ENCODE results near the gene GNAI3. TPM values are rescaled to one million over a fixed set of nuclear protein-coding genes. Genes with fewer than 3 reads are reported as not detected.
A peak's percentile ranks its signal among the peaks of the same experiment; 100 is the strongest.

Gene GNAI3
- total and polyA plus RNA-seq, 2 of the 8 experiments (the other 6 are each of a cell fraction or from before 2014, with no cell fraction given): 4.0 to 9.8 TPM

GRCh38 chr1:109630898-109631512, 82.6 kb downstream of the GNAI3 start:
- peaks cover 0 to 15% of the 10 kb centered on the region in 2 experiments for H4K20me1 ChIP-seq (replicated peaks in 1 of 2; ENCODE audit: control insufficient read depth in 1 of 2, insufficient read depth in 2 of 2, low read length in 2 of 2)
- TF ChIP-seq, protein P1, sequence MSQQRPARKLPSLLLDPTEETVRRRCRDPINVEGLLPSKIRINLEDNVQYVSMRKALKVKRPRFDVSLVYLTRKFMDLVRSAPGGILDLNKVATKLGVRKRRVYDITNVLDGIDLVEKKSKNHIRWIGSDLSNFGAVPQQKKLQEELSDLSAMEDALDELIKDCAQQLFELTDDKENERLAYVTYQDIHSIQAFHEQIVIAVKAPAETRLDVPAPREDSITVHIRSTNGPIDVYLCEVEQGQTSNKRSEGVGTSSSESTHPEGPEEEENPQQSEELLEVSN (IDR thresholded peaks at IDR 0.05): no peak
- no peak for TF ChIP-seq JUND (IDR thresholded peaks at IDR 0.05; ENCODE audit: low read length)

More at GRCh38 chr1:109630898-109631512, 82.6 kb downstream of the GNAI3 start:
- H3K4me2 ChIP-seq (ENCODE audit: insufficient read depth in 1 of 2, low read depth in 2 of 2, low read length in 2 of 2): no peak overlapping the region
- H3K9me3 ChIP-seq (ENCODE audit: insufficient read depth in 2 of 2, low read depth in 1 of 2, low read length in 1 of 2): no peaks in the 10 kb centered on the region
- peaks cover 0 to 2% (median under 1%) of the 10 kb centered on the region in 4 experiments; a peak in 3 of 7 replicates for H3K4me1 ChIP-seq (replicated peaks in 1 of 4; ENCODE audit: control insufficient read depth in 3 of 4, insufficient read depth in 4 of 4, low read length in 3 of 4)
- no peak overlapping the region for H4K5ac ChIP-seq (ENCODE audit: insufficient read length, low read depth, low read length)
- no peak overlapping the region for H2AK5ac ChIP-seq (ENCODE audit: low read depth, low read length)
- no peak overlapping the region for H3K9ac ChIP-seq (replicated peaks in 1 of 4; ENCODE audit: extremely low read depth in 1 of 4, low read depth in 3 of 4, low read length in 3 of 4)
- no peaks in the 10 kb centered on the region for H3K27me3 ChIP-seq (replicated peaks in 1 of 4; ENCODE audit: control insufficient read depth in 3 of 4, extremely low read depth in 1 of 4, insufficient read depth in 3 of 4, low read length in 3 of 4)
- H3K56ac ChIP-seq (replicated peaks; ENCODE audit: insufficient read length, low read depth, low read length): no peak overlapping the region
- peak in 1 of 2 experiments; percentile 17 for DNase-seq (ENCODE audit: low read depth in 1 of 2, low spot score in 2 of 2)
- no peak for FAIRE-seq
- H2BK20ac ChIP-seq (ENCODE audit: low read length): no peak overlapping the region
- no peaks in the 10 kb centered on the region for H3K79me1 ChIP-seq (ENCODE audit: low read depth, low read length)
- no peak overlapping the region for H3K4me3 ChIP-seq (ENCODE audit: extremely low read depth in 1 of 4, insufficient read depth in 2 of 4, low read depth in 3 of 4, low read length in 4 of 4)
- H2AFZ ChIP-seq (ENCODE audit: low read length): no peak overlapping the region
- H3K27ac ChIP-seq (ENCODE audit: low read depth, low read length): no peak overlapping the region
- no peak overlapping the region for H2BK12ac ChIP-seq (ENCODE audit: low read depth, low read length)
- H4K91ac ChIP-seq (replicated peaks; ENCODE audit: insufficient read length, low read length): no peak overlapping the region
- H3K4ac ChIP-seq (replicated peaks; ENCODE audit: insufficient read length, low read depth, low read length): no peak overlapping the region
- POLR2A ChIA-PET (ENCODE audit: partially characterized antibody): interaction anchor here (0.7 to 1.6 kb wide), 3 partner anchors 11 to 85 kb away, joined by 3 to 5 read pairs (median 4); partner anchors contain the start of genes AMPD2, GNAI3 and GNAT2
- H3K14ac ChIP-seq (ENCODE audit: insufficient read length): no peak overlapping the region
- peak overlapping the region; percentile 91 for H2BK5ac ChIP-seq (ENCODE audit: low read depth, low read length)
- peaks cover 17 to 27% (median 24%) of the 10 kb centered on the region in 4 experiments for H3K36me3 ChIP-seq (ENCODE audit: control insufficient read depth in 2 of 4, insufficient read depth in 4 of 4, low read length in 3 of 4)
- H3K79me2 ChIP-seq (ENCODE audit: control insufficient read depth in 1 of 2, insufficient read depth in 2 of 2, low read length in 2 of 2): no peaks in the 10 kb centered on the region
- CTCF ChIA-PET (ENCODE audit: partially characterized antibody): interaction anchor here (0.6 to 10.4 kb wide), 22 partner anchors 9 to 323 kb away, joined by 3 to 73 read pairs (median 3); partner anchors contain the start of genes AMPD2, EPS8L3, GNAI3 and GNAT2
- H2BK15ac ChIP-seq (ENCODE audit: low read length): no peak overlapping the region
- WGBS, 2 experiments (ENCODE audit: extremely low coverage in 1 of 2, insufficient coverage in 1 of 2, insufficient read length in 1 of 2, insufficient replicate concordance in 2 of 2, low coverage in 1 of 2, low lambda C conversion rate in 2 of 2, missing lambda C conversion rate in 1 of 2): 95% methylated on average over 14 of the region's 14 CpGs; no CpG with 5 or more reads in 1 of the 2 experiments
- no peak overlapping the region for H4K8ac ChIP-seq (ENCODE audit: extremely low read depth, insufficient read depth, low read length)
- no peak overlapping the region for H3K23ac ChIP-seq (ENCODE audit: insufficient read length)
- H2BK120ac ChIP-seq (replicated peaks; ENCODE audit: low read depth, low read length): no peak overlapping the region
- H3K23me2 ChIP-seq (ENCODE audit: low read depth, low read length): no peaks in the 10 kb centered on the region
- no peak overlapping the region for H3K18ac ChIP-seq (ENCODE audit: extremely low read depth, low read length)

Measured in H1 (cell line).